VCaP (cell line): Measurements from ENCODE around the gene ZC3H12D.

ENCODE experiments used
- H3K27ac ChIP-seq: fragments of 450-650 bp; 2 replicates; pipeline ENCODE4 v1.5.1; 2017
- CTCF ChIP-seq: fragments of 450-650 bp; conservative IDR thresholded peaks from 2 replicates; pipeline ENCODE4 v1.5.1; 2017; ENCODE audit warnings: mild to moderate bottlenecking, moderate library complexity

Gene ZC3H12D

GRCh38 chr6:149435919-149436586 is 48.8 kb downstream of the ZC3H12D start:
- H3K27ac ChIP-seq, result no peak overlapping the region
- TF ChIP-seq CTCF, result no peak

- TF ChIP-seq CTCF, result no peak
Observed at GRCh38 chr6:149433881-149434280, 50.9 kb downstream of the ZC3H12D start.

GRCh38 chr6:149433405-149433804 is 51.4 kb downstream of the ZC3H12D start:
- TF ChIP-seq CTCF, result no peak
- no peak overlapping the region for H3K27ac ChIP-seq

More at GRCh38 chr6:149433881-149434280, 50.9 kb downstream of the ZC3H12D start:
- H3K27ac ChIP-seq, result no peak overlapping the region

GRCh38 chr6:149431905-149432775 is 52.7 kb downstream of the ZC3H12D start:
- TF ChIP-seq CTCF, result peak; percentile 92
- H3K27ac ChIP-seq, result peak overlapping the region; percentile 43

GRCh38 chr6:149429427-149430360 is 55.1 kb downstream of the ZC3H12D start:
- H3K27ac ChIP-seq, result no peak overlapping the region
- peak; percentile 28; the same call in 1 of the 2 replicates for TF ChIP-seq CTCF

- no peak overlapping the region for H3K27ac ChIP-seq
- TF ChIP-seq CTCF, result no peak
Observed at GRCh38 chr6:149428606-149429005, 56.2 kb downstream of the ZC3H12D start.
